H9 (cell line): Measurements from ENCODE around the gene DAB1. TPM values are rescaled to one million over a fixed set of nuclear protein-coding genes. Genes with fewer than 3 reads are reported as not detected.

Experiments used
- DNase-seq: peaks from one replicate; pipeline ENCODE4 v3.0.0-alpha.2; 2017
- H2AFZ ChIP-seq: one replicate; pipeline ENCODE4 v1.6.1; 2013; ENCODE audit warnings: mild to moderate bottlenecking, low read length, control low read depth, moderate library complexity
- H2AK5ac ChIP-seq: 2 replicates; pipeline ENCODE4 v1.6.1; 2013; ENCODE audit warnings: low read length, control low read depth, mixed read lengths; ENCODE audit not compliant: insufficient read length
- H2BK120ac ChIP-seq: one replicate; pipeline ENCODE4 v1.6.1; 2013; ENCODE audit warnings: low read depth, mild to moderate bottlenecking, low read length, control low read depth, inconsistent platforms; ENCODE audit not compliant: poor library complexity, severe bottlenecking
- H2BK12ac ChIP-seq: 2 replicates; pipeline ENCODE4 v1.6.1; 2013; ENCODE audit warnings: low read length, control low read depth, mixed read lengths, low read depth; ENCODE audit not compliant: insufficient read length
- H2BK15ac ChIP-seq: 2 replicates; pipeline ENCODE4 v1.6.1; 2013; ENCODE audit warnings: low read depth, low read length, control low read depth
- H2BK20ac ChIP-seq: one replicate; pipeline ENCODE4 v1.6.1; 2013; ENCODE audit warnings: low read depth, mild to moderate bottlenecking, low read length, control low read depth, inconsistent platforms; ENCODE audit not compliant: poor library complexity, severe bottlenecking
- H2BK5ac ChIP-seq: 2 replicates; pipeline ENCODE4 v1.6.1; 2013; ENCODE audit warnings: low read length, control low read depth, mixed read lengths; ENCODE audit not compliant: insufficient read length
- H3K14ac ChIP-seq: 2 replicates; pipeline ENCODE4 v1.6.1; 2013; ENCODE audit warnings: low read length, control low read depth; ENCODE audit not compliant: insufficient read depth
- H3K18ac ChIP-seq: 2 replicates; pipeline ENCODE4 v1.6.1; 2013; ENCODE audit warnings: low read depth, mild to moderate bottlenecking, mixed read lengths, low read length, control low read depth; ENCODE audit not compliant: insufficient read length
- H3K23ac ChIP-seq: 2 replicates; pipeline ENCODE4 v1.6.1; 2013; ENCODE audit warnings: low read length, control low read depth, mixed read lengths, low read depth; ENCODE audit not compliant: insufficient read length
- H3K23me2 ChIP-seq: 2 replicates; pipeline ENCODE4 v1.6.1; 2013; ENCODE audit warnings: low read depth, mild to moderate bottlenecking, mixed read lengths, low read length, control low read depth; ENCODE audit not compliant: insufficient read length, poor library complexity, severe bottlenecking
- H3K27ac ChIP-seq: 2 replicates; pipeline ENCODE4 v1.5.1; 2013; ENCODE audit warnings: low read length, control low read depth, mixed read lengths, low read depth; ENCODE audit not compliant: insufficient read length
- H3K27me3 ChIP-seq: 2 replicates; pipeline ENCODE4 v1.6.1; 2013; ENCODE audit warnings: low read length, control low read depth, inconsistent platforms; ENCODE audit not compliant: insufficient read depth
- H3K4ac ChIP-seq: 2 replicates; pipeline ENCODE4 v1.6.1; 2013; ENCODE audit warnings: low read depth, mild to moderate bottlenecking, control low read depth, inconsistent platforms, low read length, moderate library complexity
- H3K4me1 ChIP-seq: 2 replicates; pipeline ENCODE4 v1.6.1; 2013; ENCODE audit warnings: low read length, control low read depth, inconsistent platforms; ENCODE audit not compliant: insufficient read depth
- H3K4me2 ChIP-seq: 2 replicates; pipeline ENCODE4 v1.6.1; 2013; ENCODE audit warnings: low read length, control low read depth, mixed read lengths; ENCODE audit not compliant: insufficient read length, insufficient read depth
- H3K56ac ChIP-seq: 2 replicates; pipeline ENCODE4 v1.6.1; 2013; ENCODE audit warnings: low read depth, mild to moderate bottlenecking, mixed read lengths, low read length, control low read depth; ENCODE audit not compliant: insufficient read length
- H3K79me1 ChIP-seq: 2 replicates; pipeline ENCODE4 v1.6.1; 2013; ENCODE audit warnings: low read depth, mild to moderate bottlenecking, moderate library complexity, low read length, control low read depth, inconsistent platforms; ENCODE audit not compliant: insufficient read depth, poor library complexity, severe bottlenecking
- H3K79me2 ChIP-seq: 2 replicates; pipeline ENCODE4 v1.6.1; 2013; ENCODE audit warnings: low read length, control low read depth, inconsistent platforms; ENCODE audit not compliant: insufficient read depth
- H3K9ac ChIP-seq: 2 replicates; pipeline ENCODE4 v1.6.1; 2013; ENCODE audit warnings: low read length, control low read depth, mixed read lengths; ENCODE audit not compliant: insufficient read length; ENCODE audit errors: extremely low read depth
- H3K9me3 ChIP-seq: one replicate; pipeline ENCODE4 v1.6.1; 2013; ENCODE audit warnings: low read depth, low read length, inconsistent platforms; ENCODE audit not compliant: control insufficient read depth
- H3T11ph ChIP-seq: one replicate; pipeline ENCODE4 v1.6.1; 2013; ENCODE audit warnings: mild to moderate bottlenecking, low read length, control low read depth, inconsistent platforms
- H4K20me1 ChIP-seq: one replicate; pipeline ENCODE4 v1.6.1; 2013; ENCODE audit not compliant: control insufficient read depth, insufficient read length, insufficient read depth
- H4K5ac ChIP-seq: 2 replicates; pipeline ENCODE4 v1.6.1; 2013; ENCODE audit warnings: low read depth, mild to moderate bottlenecking, mixed read lengths, low read length, control low read depth; ENCODE audit not compliant: insufficient read length
- H4K8ac ChIP-seq: replicated peaks from 2 replicates; pipeline ENCODE4 v1.6.1; 2013; ENCODE audit warnings: low read length, control low read depth, mixed read lengths, low read depth; ENCODE audit not compliant: insufficient read length
- H4K91ac ChIP-seq: 2 replicates; pipeline ENCODE4 v1.6.1; 2013; ENCODE audit warnings: low read depth, mild to moderate bottlenecking, moderate library complexity, mixed read lengths, low read length, control low read depth; ENCODE audit not compliant: insufficient read length
- H3K27ac Mint-ChIP-seq, 3 experiments: 2 replicates in 2 of 3; 3 replicates in 1 of 3; pipeline ENCODE4 v1.8.0; 2020 to 2021; ENCODE audit warnings: mixed read lengths in 3 of 3, mild to moderate bottlenecking in 1 of 3, moderate library complexity in 1 of 3
- H3K27me3 Mint-ChIP-seq: 2 replicates; pipeline ENCODE4 v1.8.0; 2021; ENCODE audit warnings: low read depth, mild to moderate bottlenecking, moderate library complexity, mixed read lengths
- H3K36me3 Mint-ChIP-seq, 3 experiments: 2 replicates in 2 of 3; 3 replicates in 1 of 3; pipeline ENCODE4 v1.8.0; 2020 to 2021; ENCODE audit warnings: low read depth in 3 of 3, mixed read lengths in 3 of 3; ENCODE audit not compliant: insufficient read depth in 1 of 3
- H3K4me1 Mint-ChIP-seq, 2 experiments: 2 replicates each; pipeline ENCODE4 v1.8.0; 2020; ENCODE audit warnings: mixed read lengths in 2 of 2
- H3K4me3 Mint-ChIP-seq, 2 experiments: 2 replicates in 1 of 2; 3 replicates in 1 of 2; pipeline ENCODE4 v1.8.0; 2020 to 2021; ENCODE audit warnings: mild to moderate bottlenecking in 2 of 2, mixed read lengths in 2 of 2, moderate library complexity in 1 of 2
- H3K9me3 Mint-ChIP-seq, 2 experiments: 2 replicates in 1 of 2; 3 replicates in 1 of 2; pipeline ENCODE4 v1.8.0; 2020; ENCODE audit warnings: mild to moderate bottlenecking in 2 of 2, mixed read lengths in 2 of 2, moderate library complexity in 1 of 2
- WGBS: extraction: QIAGEN DNeasy Blood & Tissue Kit; methylation state at CpG from one replicate; pipeline ENCODE4 v1.1.7; 2013; ENCODE audit warnings: missing lambda C conversion rate, low lambda C conversion rate, mixed read lengths; ENCODE audit not compliant: insufficient read length; ENCODE audit errors: extremely low coverage; 5-methylcytosine and 5-hydroxymethylcytosine counted together
- total RNA-seq: library from RNA; stranded (reverse); gene quantifications from 2 replicates; pipeline ENCODE4 v1.2.1, GENCODE V29; 2021
- TF ChIP-seq, protein P1 (sequence below): fragments of 200-600 bp; sonication (generic); conservative IDR thresholded peaks from 3 replicates; pipeline ENCODE4 v1.8.0; 2021; ENCODE audit warnings: antibody characterized with exemption, mild to moderate bottlenecking

The DAB1 gene
- total RNA-seq, 1 experiment from 2014 or later, result 9.3 TPM

DNA sequence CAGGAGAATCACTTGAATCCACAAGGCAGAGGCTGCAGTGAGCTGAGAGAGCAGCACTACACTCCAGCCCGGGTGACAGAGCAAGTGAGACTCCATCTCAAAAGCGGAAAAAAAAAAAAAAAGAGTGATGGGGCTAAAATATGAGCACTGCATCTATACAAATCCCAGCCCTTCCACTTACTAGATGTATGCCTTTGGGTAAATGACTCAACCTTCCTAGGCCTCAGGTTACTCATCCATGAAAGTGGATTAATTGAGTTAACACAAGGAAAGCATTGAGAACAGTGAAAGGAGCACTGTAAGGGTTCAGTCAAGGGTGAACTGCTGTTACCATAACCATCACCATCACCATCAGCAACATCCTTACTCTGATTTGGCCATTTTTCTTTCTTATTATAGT lies 231.6 kb downstream of the DAB1 start:
- Histone ChIP-seq H3K4ac (no peak overlapping the region), H4K8ac (no peak overlapping the region), H3K4me1 (0 out of 2 replicates have a peak, but pooled peaks cover 2% of the 10 kb centered on the region), H3K27ac (no peak overlapping the region), H3K18ac (no peak overlapping the region), H3K23ac (no peak overlapping the region), H2BK12ac (no peak overlapping the region), H3K9me3 (no peaks in the 10 kb centered on the region), H2BK5ac (no peak overlapping the region), H3K27me3 (no peaks in the 10 kb centered on the region), H2BK15ac (no peak overlapping the region), H3K56ac (no peak overlapping the region), H4K20me1 (no peaks in the 10 kb centered on the region), H3K9ac (no peak overlapping the region), H3K23me2 (no peaks in the 10 kb centered on the region), H3K79me1 (no peaks in the 10 kb centered on the region), H2BK120ac (no peak overlapping the region), H4K91ac (no peak overlapping the region), H2AK5ac (no peak overlapping the region), H3T11ph (no peak overlapping the region), H4K5ac (no peak overlapping the region), H3K79me2 (no peaks in the 10 kb centered on the region), H2BK20ac (no peak overlapping the region), H3K14ac (peak overlapping the region; percentile 29; the same call in 1 of the 2 replicates), H2AFZ (no peak overlapping the region), H3K4me2 (no peak overlapping the region)
- H3K27me3 Mint-ChIP-seq, result peaks cover 23% of the 10 kb centered on the region
- H3K4me3 Mint-ChIP-seq, result no peak overlapping the region
- no CpG with 5 or more reads among the region's 2 CpGs for WGBS
- H3K9me3 Mint-ChIP-seq, result no peaks in the 10 kb centered on the region
- DNase-seq, result no peak
- H3K27ac Mint-ChIP-seq, result no peak overlapping the region
- TF ChIP-seq, protein P1, sequence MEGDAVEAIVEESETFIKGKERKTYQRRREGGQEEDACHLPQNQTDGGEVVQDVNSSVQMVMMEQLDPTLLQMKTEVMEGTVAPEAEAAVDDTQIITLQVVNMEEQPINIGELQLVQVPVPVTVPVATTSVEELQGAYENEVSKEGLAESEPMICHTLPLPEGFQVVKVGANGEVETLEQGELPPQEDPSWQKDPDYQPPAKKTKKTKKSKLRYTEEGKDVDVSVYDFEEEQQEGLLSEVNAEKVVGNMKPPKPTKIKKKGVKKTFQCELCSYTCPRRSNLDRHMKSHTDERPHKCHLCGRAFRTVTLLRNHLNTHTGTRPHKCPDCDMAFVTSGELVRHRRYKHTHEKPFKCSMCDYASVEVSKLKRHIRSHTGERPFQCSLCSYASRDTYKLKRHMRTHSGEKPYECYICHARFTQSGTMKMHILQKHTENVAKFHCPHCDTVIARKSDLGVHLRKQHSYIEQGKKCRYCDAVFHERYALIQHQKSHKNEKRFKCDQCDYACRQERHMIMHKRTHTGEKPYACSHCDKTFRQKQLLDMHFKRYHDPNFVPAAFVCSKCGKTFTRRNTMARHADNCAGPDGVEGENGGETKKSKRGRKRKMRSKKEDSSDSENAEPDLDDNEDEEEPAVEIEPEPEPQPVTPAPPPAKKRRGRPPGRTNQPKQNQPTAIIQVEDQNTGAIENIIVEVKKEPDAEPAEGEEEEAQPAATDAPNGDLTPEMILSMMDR, result no peak
- H3K36me3 Mint-ChIP-seq, result no peaks in the 10 kb centered on the region
- H3K4me1 Mint-ChIP-seq, result peaks cover 14 to 17% of the 10 kb centered on the region in 2 experiments
